SK-N-SH (cell line): ENCODE measurements around the gene TUBA1A.

Experiments
- CHD2 ChIP-seq: fragments of 150-350 bp; IDR thresholded peaks from 2 replicates; pipeline ENCODE4 v1.6.1; 2018; ENCODE audit warnings: low read length; ENCODE audit not compliant: partially characterized antibody
- FOXJ3 ChIP-seq: sonication (generic); formaldehyde crosslinking; IDR thresholded peaks from 2 replicates; pipeline ENCODE4 v1.5.1; 2020; ENCODE audit warnings: mild to moderate bottlenecking, missing genetic modification reagents
- POLR2AphosphoS5 ChIP-seq: IDR thresholded peaks from 2 replicates; pipeline ENCODE4 v1.6.1; 2012; ENCODE audit warnings: low read depth, low read length
- RFX5 ChIP-seq: IDR thresholded peaks from 2 replicates; pipeline ENCODE4 v1.6.1; 2012; ENCODE audit warnings: mild to moderate bottlenecking, improper control_type of control experiment, low read length
- TF ChIP-seq, protein P1 (sequence below): fragments of 200-600 bp; sonication (generic); IDR thresholded peaks from 2 replicates; pipeline ENCODE4 v1.6.1; 2017; ENCODE audit warnings: antibody characterized with exemption, mild to moderate bottlenecking, moderate library complexity

DNA sequence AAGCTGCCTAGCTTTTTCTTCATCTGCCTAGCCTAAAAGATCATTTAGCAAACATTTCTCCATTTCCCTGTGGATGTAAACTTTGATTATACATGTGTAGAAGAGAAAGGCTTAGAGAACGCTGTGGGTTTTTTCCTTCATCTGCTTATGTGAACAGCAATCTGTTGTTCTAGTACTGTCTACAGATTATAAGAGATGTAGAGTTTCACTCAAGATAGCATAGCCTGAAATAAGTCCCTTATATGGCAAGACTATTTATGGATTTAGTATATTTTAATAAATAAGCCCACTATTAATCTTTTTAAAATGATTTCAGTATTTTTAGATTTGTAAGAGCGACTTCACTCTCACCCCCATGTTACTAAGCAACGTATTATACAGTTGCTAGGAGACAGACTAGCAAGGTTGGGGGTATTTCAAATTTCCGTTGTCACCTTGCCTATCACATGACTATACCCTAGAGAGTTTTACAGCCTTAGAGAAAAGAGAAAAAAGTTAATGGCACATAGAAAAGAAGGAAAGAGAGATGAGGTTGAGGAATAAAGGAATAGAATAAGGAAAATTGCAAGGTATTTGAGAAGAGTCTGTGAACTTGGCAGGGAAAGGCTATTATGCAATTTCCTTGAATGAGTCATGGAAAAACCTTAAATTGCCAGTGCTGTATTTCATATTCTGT, 12.2 kb upstream of the TUBA1A start:
- TF ChIP-seq, protein P1, sequence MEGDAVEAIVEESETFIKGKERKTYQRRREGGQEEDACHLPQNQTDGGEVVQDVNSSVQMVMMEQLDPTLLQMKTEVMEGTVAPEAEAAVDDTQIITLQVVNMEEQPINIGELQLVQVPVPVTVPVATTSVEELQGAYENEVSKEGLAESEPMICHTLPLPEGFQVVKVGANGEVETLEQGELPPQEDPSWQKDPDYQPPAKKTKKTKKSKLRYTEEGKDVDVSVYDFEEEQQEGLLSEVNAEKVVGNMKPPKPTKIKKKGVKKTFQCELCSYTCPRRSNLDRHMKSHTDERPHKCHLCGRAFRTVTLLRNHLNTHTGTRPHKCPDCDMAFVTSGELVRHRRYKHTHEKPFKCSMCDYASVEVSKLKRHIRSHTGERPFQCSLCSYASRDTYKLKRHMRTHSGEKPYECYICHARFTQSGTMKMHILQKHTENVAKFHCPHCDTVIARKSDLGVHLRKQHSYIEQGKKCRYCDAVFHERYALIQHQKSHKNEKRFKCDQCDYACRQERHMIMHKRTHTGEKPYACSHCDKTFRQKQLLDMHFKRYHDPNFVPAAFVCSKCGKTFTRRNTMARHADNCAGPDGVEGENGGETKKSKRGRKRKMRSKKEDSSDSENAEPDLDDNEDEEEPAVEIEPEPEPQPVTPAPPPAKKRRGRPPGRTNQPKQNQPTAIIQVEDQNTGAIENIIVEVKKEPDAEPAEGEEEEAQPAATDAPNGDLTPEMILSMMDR: no peak
- no peak for TF ChIP-seq CHD2
- no peak for TF ChIP-seq FOXJ3 (CRISPR knock-in tag)
- no peak for TF ChIP-seq RFX5
- TF ChIP-seq POLR2AphosphoS5: peak; percentile 36; the same call in 1 of the 2 replicates
